Mucosa of descending colon (tissue), 3 donors: ENCODE results near the gene SAMD4A. TPM values are rescaled to one million over a fixed set of nuclear protein-coding genes. Genes with fewer than 3 reads are reported as not detected.

Source experiments
- ATAC-seq: fragments of 200-7000 bp; cut with Tn5 transposase; one replicate; pipeline ENCODE4 v1.9.1; 2020; ENCODE audit warnings: mild to moderate bottlenecking, moderate library complexity
- DNase-seq, 3 donors: peaks; one replicate each; pipeline ENCODE4 v3.0.0-alpha.2; 2020
- H3K36me3 ChIP-seq: fragments of 200-600 bp; one replicate; pipeline ENCODE4 v1.8.0; 2021; ENCODE audit warnings: low read depth, mild to moderate bottlenecking
- H3K4me1 ChIP-seq: fragments of 200-600 bp; one replicate; pipeline ENCODE4 v1.8.0; 2021; ENCODE audit warnings: low read depth, mild to moderate bottlenecking
- H3K4me3 ChIP-seq: fragments of 200-600 bp; one replicate; pipeline ENCODE4 v1.8.0; 2021; ENCODE audit warnings: mild to moderate bottlenecking
- H3K9me3 ChIP-seq: fragments of 200-600 bp; one replicate; pipeline ENCODE4 v1.8.0; 2021; ENCODE audit warnings: mild to moderate bottlenecking
- intact Hi-C, 2 donors: fragments of 100-400 bp; cut with DNase I in 1 of 2; cut with micrococcal nuclease in 1 of 2; formaldehyde crosslinking; loops; one replicate each; pipeline versions ENCODE4 v1.11.0 to v1.11.1; 2022; cut with DNase I, micrococcal nuclease
- long read RNA-seq, 2 donors: library from polyadenylated mRNA; unstranded; transcript quantifications; one replicate each; pipeline ENCODE4 v2.0.0, GENCODE V29; 2019 to 2021
- total RNA-seq, 3 donors: library from RNA; stranded (reverse); fragmentation: NEBNext Ultra II Directional in 2 of 3; extraction: Animal tissue kit (Norgen Biotek cat#: 25700) in 2 of 3; gene quantifications; one replicate each; pipeline versions ENCODE4 v1.2.1 to v1.2.4, GENCODE V29; 2021 to 2023
- TF ChIP-seq, protein P1 (sequence below): fragments of 200-600 bp; IDR thresholded peaks from one replicate; pipeline ENCODE4 v1.8.0; 2022; ENCODE audit warnings: antibody characterized with exemption, mild to moderate bottlenecking
- donor health status: DM: no; HTN: no; CAD: no; lungs with moderate emphysema.
- donor health status: DM: no; HTN: no; CAD: no.
- donor health status: DM: no; HTN: yes; CAD: no.

SAMD4A gene, protein sequence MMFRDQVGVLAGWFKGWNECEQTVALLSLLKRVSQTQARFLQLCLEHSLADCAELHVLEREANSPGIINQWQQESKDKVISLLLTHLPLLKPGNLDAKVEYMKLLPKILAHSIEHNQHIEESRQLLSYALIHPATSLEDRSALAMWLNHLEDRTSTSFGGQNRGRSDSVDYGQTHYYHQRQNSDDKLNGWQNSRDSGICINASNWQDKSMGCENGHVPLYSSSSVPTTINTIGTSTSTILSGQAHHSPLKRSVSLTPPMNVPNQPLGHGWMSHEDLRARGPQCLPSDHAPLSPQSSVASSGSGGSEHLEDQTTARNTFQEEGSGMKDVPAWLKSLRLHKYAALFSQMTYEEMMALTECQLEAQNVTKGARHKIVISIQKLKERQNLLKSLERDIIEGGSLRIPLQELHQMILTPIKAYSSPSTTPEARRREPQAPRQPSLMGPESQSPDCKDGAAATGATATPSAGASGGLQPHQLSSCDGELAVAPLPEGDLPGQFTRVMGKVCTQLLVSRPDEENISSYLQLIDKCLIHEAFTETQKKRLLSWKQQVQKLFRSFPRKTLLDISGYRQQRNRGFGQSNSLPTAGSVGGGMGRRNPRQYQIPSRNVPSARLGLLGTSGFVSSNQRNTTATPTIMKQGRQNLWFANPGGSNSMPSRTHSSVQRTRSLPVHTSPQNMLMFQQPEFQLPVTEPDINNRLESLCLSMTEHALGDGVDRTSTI
- total RNA-seq = 10 to 100 TPM; 14.7 to 82.1 (median 16.5) TPM
- long read RNA-seq, donor 1, partial matches to known transcripts = 6 of 24 reads
- long read RNA-seq, donor 1, other reads (novel, unspliced or antisense) = 16 of 24 reads
- long read RNA-seq, donor 2, partial matches to known transcripts = 0 of 1 reads
- long read RNA-seq, donor 2, other reads (novel, unspliced or antisense) = 1 of 1 reads

DNA sequence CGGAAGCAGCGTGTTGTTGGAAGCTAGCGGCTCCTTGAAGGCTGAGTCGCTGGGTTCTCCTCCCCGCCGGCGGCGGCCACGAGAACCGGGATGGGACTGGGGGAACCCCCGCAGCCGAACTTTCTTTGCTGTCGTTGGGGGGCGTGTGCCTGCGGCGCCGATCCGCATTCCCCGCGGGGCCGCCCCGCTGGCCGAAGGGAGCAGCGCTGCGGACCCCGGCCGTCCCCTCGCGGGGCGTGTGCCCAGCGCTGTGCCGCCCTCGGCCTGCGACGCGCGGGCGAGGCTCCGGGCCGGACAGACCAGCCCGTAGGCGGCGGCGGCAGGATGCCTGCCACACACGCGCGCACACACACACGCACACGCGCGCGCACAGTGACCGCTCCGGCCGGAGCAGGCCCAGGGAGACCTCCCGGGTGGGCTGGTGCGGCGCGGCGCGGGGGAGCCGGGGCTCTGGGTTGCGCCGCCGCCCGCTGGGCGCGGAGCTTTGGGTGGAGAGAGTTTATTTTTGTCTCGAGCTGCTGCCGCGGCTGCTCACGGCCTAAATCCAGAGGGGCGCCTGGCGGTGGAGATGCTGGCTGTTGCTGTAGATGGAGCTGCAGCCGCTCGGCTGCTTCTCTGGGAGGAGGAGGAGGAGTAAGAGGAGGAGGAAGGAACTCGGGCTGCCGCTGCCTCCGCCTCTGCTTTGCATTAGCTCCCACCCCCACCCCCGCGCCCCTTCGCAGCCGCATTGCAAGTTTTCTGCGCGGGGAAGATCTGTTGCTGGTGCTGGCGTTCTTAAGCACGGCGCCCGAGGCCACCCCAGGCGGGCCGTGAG lies at the start of gene SAMD4A:
Gene SAMD4A (plus strand): TSS at position 719 of the 814 bp plus-strand sequence. CDS start 789 bp downstream, outside the sequence.
- peak within 1 kb of the TSS; percentile 47 for H3K4me3 ChIP-seq
- TF ChIP-seq, protein P1, sequence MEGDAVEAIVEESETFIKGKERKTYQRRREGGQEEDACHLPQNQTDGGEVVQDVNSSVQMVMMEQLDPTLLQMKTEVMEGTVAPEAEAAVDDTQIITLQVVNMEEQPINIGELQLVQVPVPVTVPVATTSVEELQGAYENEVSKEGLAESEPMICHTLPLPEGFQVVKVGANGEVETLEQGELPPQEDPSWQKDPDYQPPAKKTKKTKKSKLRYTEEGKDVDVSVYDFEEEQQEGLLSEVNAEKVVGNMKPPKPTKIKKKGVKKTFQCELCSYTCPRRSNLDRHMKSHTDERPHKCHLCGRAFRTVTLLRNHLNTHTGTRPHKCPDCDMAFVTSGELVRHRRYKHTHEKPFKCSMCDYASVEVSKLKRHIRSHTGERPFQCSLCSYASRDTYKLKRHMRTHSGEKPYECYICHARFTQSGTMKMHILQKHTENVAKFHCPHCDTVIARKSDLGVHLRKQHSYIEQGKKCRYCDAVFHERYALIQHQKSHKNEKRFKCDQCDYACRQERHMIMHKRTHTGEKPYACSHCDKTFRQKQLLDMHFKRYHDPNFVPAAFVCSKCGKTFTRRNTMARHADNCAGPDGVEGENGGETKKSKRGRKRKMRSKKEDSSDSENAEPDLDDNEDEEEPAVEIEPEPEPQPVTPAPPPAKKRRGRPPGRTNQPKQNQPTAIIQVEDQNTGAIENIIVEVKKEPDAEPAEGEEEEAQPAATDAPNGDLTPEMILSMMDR = no peak
- peaks cover 14% of the 10 kb centered on the region for H3K4me1 ChIP-seq
- intact Hi-C loops = loop anchor here (5.0 to 10.0 kb wide), 2 partner anchors 126 to 128 kb away; no protein-coding TSS in a partner anchor
- no peaks in the 10 kb centered on the region for H3K9me3 ChIP-seq
- no peaks in the 10 kb centered on the region for H3K36me3 ChIP-seq
- peak; percentile 74 to 89 (median 79) for DNase-seq
- ATAC-seq = peak; percentile 40

DNA sequence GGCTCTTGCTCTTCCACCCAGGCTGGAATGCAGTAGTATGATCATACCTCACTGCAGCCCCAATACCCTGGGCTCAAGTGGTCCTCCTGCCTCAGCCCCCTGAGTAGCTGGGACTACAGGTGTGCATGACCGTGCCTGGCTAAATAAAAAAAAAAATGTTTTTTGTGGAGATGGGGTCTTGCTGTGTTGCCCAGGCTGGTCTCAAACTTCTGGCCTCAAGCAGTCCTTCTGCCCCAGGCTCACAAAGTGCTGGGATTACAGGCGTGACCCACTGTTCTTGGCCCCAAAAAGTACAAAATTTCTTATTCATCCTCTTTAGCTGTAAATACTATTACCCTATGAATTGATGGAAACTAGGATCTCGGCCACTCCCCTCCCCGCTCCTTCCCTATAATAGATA lies 42.5 kb upstream of the SAMD4A start:
- no peaks in the 10 kb centered on the region for H3K9me3 ChIP-seq
- intact Hi-C loops = no loop called here
- DNase-seq (no peak), ATAC-seq (no peak)
- no peaks in the 10 kb centered on the region for H3K4me1 ChIP-seq
- no peaks in the 10 kb centered on the region for H3K36me3 ChIP-seq
- TF ChIP-seq, protein P1 = no peak
- H3K4me3 ChIP-seq = no peak overlapping the region

DNA sequence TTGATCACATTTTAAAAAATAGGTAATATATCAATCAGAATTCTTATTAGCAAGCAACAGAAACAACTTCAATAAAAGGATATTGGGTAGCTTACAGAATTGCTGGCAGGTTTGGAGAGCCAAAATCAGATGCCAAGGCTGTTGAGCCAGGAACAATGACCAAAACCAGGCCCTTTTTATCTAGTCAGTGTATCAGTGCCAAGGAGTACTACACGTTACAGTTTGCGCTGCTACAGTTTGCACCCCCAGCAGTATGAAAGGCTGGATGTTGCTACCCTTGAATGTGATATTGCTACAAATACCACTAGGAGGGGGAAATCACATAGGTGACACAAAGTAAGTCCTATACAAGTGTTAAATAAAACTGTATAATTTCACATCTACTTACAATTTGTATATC lies 38.0 kb upstream of the SAMD4A start:
- Histone ChIP-seq H3K4me1 (no peaks in the 10 kb centered on the region), H3K4me3 (no peak overlapping the region), H3K9me3 (no peaks in the 10 kb centered on the region), H3K36me3 (no peaks in the 10 kb centered on the region)
- TF ChIP-seq, protein P1 = no peak
- intact Hi-C loops = no loop called here
- ATAC-seq (no peak), DNase-seq (no peak)

DNA sequence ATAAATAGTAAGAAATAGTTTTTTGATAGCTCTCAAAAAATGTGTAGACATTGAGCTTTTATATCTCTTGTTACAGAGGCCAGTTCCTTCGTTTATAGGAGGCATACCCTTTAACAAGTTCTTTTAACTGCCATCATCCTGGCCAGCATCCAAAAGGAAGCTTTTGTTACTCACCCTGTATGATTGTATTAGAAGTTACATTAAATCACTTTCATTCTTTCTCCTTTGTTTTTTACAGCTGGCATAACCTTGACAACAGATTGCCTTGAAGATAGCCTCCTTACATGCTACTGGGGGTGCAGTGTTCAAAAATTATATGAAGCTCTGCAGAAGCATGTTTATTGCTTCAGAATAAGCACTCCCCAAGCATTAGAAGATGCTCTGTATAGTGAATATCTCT lies 37.1 kb upstream of the SAMD4A start:
- peak in 1 of 3 donors; percentile 91 for DNase-seq

More for the DNA sequence above, 37.1 kb upstream of the SAMD4A start:
- H3K4me3 ChIP-seq = no peak overlapping the region
- peak; percentile 94 for ATAC-seq
- no peaks in the 10 kb centered on the region for H3K4me1 ChIP-seq
- H3K9me3 ChIP-seq = no peaks in the 10 kb centered on the region
- intact Hi-C loops = no loop called here
- H3K36me3 ChIP-seq = no peaks in the 10 kb centered on the region
- TF ChIP-seq, protein P1 = no peak
